Endothelial cell of umbilical vein (primary cell): Measurements from ENCODE around the gene APBB2.

Experiments used
- CTCF ChIP-seq, 2 donors: IDR thresholded peaks; 1 replicate in 1 of 2; 2 replicates in 1 of 2; pipeline ENCODE4 v1.5.1; 2011; ENCODE audit warnings: low read length in 2 of 2, mild to moderate bottlenecking in 2 of 2, moderate library complexity in 2 of 2, control low read depth in 1 of 2, inconsistent platforms in 1 of 2, low read depth in 1 of 2; ENCODE audit not compliant: insufficient read depth in 1 of 2; ENCODE audit errors: extremely low read depth in 1 of 2
- EZH2 ChIP-seq: IDR thresholded peaks from 2 replicates; pipeline ENCODE4 v1.6.1; 2012; ENCODE audit warnings: borderline replicate concordance, low read depth, mild to moderate bottlenecking, moderate library complexity, low read length, inconsistent platforms; ENCODE audit not compliant: severe bottlenecking
- FOS ChIP-seq: IDR thresholded peaks from 2 replicates; pipeline ENCODE4 v1.6.1; 2011; ENCODE audit warnings: mild to moderate bottlenecking, low read length, moderate library complexity, borderline replicate concordance; ENCODE audit not compliant: insufficient read depth
- JUN ChIP-seq: IDR thresholded peaks from 2 replicates; pipeline ENCODE4 v1.6.1; 2011; ENCODE audit warnings: borderline replicate concordance, low read depth; ENCODE audit not compliant: insufficient read length, insufficient read depth
- MYC ChIP-seq: IDR thresholded peaks from one replicate; pipeline ENCODE4 v1.6.1; 2011; ENCODE audit warnings: mild to moderate bottlenecking, low read depth, low read length
- POLR2A ChIP-seq: IDR thresholded peaks from 2 replicates; pipeline ENCODE4 v1.6.1; 2012; ENCODE audit warnings: low read depth, mild to moderate bottlenecking, control low read depth, low read length
- POLR2AphosphoS5 ChIP-seq: IDR thresholded peaks from 2 replicates; pipeline ENCODE4 v1.6.1; 2012; ENCODE audit warnings: low read depth, mild to moderate bottlenecking, control low read depth, low read length, moderate library complexity; ENCODE audit not compliant: insufficient read depth
- TF ChIP-seq, protein P1 (sequence below): IDR thresholded peaks from 2 replicates; pipeline ENCODE4 v1.6.1; 2011; ENCODE audit not compliant: insufficient read depth, insufficient read length

- no peak for TF ChIP-seq CTCF (IDR thresholded peaks at IDR 0.05; ENCODE audit: extremely low read depth in 1 of 2, insufficient read depth in 1 of 2, low read depth in 1 of 2, low read length in 2 of 2)
- TF ChIP-seq POLR2A: no peak
- TF ChIP-seq JUN: peak; percentile 78
- TF ChIP-seq EZH2: no peak
- TF ChIP-seq MYC: no peak
- no peak for TF ChIP-seq FOS
- peak; percentile 30 for TF ChIP-seq POLR2AphosphoS5
- TF ChIP-seq, protein P1, sequence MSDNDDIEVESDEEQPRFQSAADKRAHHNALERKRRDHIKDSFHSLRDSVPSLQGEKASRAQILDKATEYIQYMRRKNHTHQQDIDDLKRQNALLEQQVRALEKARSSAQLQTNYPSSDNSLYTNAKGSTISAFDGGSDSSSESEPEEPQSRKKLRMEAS: no peak
Observed at GRCh38 chr4:41192136-41192535, 22.2 kb downstream of the APBB2 start.
